GM19025 (cell line): ENCODE data around the gene XYLT1.

Experiments used
- ATAC-seq: cut with Tn5 transposase; IDR thresholded peaks from one replicate; pipeline ENCODE4 v1.9.1; 2021; ENCODE audit warnings: mild to moderate bottlenecking, low read depth, moderate library complexity; ENCODE audit not compliant: unreplicated experiment

XYLT1 gene

DNA sequence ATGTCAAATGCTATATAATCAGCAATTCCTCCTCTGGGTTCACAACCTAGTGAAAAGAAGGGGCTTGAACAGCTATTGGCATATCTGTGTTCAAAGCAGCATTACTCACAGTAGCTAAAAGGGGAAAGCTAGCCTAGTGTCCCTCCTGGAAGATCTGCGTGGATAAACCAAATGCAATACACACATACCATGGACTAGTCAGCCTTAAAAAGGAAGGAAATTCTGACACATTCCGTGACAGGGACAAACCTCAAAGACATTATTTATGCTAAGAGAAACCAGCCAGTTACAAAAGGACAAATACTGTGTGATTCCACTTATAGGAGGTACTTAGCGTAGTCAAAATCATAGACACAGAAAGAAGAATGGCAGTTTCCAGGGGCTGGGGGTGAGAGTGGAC is 90.1 kb downstream of the XYLT1 start:
- no peak for ATAC-seq

DNA sequence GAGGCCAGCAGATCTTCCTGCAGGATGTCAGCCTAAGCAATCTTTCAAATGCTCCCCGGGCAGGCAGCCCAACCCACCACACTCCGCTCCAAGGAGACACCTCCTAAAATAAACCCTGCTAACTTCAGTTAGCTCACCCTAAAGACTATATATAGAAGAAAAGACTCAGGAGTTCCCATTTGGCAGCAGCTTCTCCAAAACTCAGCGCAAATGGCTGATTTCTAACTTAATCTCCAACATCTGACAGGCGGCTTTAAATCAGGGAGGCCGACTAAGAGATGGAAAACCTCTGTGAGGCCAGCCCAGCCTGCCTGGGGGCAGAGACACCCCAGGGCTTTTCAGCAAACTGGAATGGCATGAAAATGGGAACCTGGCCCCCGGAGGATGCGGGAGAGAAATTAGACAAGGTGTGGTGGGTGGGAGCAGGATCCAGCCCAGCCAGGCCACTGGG is 91.6 kb downstream of the XYLT1 start:
- ATAC-seq, result no peak

DNA sequence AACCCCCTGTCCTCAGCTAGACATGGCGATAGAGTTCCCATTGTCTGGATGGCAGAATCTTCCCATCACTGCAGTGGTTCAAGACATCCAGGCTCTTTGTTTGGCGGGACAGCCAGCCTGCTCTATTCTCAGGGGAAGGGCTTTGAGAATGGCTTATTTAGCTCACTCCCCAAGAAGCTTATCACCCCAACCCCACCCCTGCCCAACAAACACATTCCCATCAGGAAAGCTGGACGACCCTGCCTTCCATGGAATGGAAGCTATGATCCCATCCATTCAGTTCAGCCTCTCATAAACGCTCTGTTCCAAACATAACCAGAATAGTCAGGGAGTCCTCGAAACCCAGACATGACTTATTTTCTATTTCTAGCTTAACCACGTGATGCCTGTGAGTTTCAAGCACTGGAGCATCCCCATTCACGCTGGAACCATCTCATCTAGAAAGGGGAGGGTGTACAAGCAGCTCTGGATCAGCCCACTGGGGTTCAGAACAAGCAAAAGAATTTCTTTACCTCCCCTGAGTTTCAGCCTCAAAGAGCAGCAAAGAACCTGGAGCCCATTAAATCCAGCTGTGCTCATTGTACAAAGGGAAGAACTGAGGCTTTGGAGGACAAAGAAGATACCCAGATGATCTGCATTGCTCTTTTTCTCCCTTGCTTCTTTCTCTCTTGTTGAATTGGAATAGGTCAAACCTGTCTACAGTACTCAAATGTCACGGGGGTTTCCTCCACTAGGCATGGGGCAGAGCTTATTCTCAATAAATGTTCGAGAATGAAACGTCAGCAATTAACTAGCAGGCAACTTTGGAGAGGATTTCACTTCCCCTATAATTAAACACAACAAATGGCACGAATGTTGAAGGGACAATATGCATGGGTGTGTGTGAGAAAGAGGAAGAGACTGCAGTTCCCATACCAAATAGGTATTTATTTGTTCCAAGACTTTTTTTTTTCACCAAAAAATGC is 93.1 kb downstream of the XYLT1 start:
- no peak for ATAC-seq

DNA sequence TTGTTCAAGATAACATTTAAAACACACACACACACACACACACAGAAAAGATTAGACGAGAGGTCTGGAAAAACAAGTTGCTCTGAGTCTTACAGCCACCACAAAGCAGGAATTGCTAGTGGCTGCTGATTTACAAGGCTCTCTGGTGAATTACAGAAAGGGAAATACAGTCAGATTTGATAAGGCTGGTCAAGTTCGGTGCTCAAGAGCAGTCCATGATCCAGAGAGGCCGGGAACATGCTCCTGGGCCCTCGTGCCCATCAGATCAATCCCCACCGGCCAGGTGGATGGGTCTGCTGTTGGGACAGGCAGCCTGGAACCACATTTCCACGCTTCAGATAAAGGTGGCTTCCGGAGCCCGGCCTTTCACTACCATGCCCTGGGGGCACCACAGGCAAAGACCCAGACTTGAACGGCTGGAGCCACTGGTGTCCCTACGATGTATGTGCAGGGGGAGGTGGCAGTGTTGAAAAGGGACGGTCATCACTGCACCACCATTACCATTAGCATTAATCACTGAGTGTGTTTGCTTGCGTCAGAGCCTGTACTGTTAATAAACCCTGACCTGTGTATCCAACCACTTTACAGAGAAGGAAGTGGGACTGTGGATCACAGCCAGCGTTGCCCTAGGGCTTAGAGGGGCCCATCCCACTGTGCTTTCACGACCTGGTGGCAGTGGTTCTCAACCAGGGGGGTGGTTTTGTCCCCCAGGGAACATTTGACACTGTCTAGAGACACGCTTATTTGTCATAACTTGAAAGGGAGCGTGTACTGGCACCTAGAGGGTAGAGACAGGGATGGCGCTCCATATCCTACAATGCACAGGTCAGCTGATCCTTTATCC is 95.1 kb downstream of the XYLT1 start:
- no peak for ATAC-seq

DNA sequence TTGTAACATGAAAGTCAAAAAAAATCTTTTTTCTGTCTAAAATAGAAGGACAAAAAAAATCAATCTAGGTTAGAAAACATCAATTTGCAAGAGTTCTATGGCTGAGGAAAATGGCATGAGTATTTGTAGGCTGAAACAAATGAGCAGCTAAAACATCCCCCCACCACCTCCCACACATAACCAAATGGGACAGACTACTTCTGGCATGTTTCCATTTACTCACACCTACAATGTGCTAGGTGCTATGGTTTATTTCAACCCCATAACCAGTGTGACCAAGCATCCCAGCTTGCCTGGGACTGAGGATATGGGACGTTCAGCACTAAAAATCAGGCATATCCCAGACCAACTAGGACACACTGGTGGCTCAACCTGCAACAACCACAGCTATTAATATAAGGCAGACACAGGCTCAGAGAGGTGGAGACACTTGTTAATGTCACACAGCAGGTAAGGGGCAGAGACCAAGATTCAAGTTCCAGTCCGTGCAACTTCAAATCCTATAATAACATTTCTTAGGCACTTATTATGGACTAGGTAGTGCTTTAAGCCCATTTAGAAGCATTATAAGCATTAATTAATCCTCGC is 96.0 kb downstream of the XYLT1 start:
- no peak for ATAC-seq

DNA sequence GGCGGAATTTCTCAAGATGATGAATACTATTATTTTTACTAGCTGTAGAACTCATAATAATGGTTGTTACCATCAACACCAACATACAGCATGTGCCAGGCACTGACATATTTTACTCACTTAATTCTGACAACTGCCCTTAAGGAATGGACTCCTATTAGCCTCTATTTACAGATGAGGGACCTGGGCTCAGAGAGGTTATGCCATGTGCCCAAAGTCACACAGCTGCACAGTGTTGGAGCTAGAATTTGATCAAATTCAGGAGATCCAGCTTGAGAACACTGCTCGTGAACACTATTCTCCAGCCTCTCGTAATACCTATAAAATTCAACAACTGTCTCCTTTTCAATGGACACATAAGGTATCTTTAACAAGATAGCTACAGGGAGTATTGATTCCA is 97.2 kb downstream of the XYLT1 start:
- ATAC-seq, result no peak

DNA sequence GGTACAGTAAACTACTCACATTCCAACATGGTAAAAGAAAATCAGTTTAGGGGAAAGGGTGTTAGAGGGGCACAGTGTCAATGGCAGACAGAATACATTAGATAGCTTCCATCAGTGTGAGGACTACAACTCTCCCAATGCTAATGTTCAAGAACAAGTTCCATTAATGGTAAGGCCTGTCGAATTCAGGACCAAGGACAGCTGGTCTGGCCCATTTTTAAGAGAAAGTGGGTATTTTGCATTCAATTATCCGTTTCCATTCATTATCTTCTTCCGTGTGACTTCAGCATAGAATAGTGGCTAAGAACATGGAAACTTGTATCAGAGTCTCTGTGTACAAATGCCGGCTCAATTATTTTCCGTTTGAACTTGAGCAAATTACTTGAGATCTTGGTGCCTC is 98.4 kb downstream of the XYLT1 start:
- no peak for ATAC-seq

DNA sequence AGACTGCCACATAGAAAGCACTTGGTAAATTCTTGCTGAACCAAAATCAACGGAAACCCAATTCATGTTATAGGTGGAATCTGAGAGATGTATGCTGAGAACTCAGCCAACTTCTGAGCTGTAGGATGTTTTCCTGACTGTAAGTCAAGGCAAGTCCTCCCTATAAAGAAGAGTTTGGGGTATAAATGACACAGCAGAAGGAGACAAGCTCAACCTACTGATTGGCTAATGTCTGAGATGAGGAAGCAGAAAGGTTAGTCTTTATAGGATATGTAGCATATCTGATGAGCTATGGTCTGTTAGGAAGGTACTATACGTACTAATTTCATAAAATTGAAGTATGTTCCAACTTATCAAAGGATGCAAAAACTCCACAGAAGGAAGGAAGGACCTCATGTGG is 99.5 kb downstream of the XYLT1 start:
- no peak for ATAC-seq

DNA sequence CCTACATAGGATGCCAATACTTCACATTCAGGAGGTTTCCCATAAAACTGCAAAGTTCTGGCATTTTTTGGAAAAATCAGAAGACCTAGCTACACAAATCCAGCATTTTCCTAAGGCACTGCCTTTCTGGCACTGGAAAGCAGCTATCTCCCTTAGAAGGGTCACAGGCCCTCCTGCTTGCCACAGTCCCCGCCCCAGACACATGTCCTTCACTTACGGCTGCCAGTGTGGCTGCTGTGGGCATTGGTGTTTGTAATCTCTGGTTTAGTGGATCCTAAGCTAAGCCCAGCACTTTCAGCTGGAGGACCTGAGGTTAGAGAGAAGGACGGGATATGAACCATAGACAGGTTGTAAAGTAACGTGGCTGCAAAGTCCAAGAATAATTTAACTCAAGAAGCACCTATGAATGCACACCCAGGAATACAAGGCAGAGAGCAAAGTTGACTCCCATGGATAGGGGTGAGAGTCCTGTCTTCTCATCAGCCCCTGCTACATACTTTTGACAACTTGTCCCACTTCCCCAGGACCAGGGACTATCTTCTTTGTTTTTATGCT is 100.0 kb downstream of the XYLT1 start:
- ATAC-seq, result no peak

DNA sequence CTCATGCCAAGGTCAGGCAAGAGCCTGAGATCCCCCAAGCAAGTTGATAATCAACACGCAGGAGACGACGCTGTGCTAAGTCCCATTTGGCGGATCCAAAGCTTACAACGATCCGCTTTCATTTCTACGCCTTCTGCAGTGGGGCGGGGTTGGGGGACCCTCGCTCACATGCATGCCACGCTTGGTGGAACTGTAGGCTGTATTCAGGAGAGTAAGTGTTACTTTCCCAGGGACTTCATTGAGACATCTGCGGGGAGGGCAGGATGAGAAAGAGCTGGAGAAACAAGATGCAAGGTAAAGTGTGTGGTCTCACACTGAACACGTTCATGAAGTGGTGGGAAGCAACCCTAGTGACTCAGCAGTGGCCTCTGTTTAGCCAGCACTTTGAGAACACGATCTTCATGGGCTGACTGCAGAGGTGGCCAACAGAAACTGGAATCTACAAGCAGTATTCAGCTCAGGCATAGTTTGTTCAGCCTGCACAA is 100.5 kb downstream of the XYLT1 start:
- ATAC-seq, result no peak

DNA sequence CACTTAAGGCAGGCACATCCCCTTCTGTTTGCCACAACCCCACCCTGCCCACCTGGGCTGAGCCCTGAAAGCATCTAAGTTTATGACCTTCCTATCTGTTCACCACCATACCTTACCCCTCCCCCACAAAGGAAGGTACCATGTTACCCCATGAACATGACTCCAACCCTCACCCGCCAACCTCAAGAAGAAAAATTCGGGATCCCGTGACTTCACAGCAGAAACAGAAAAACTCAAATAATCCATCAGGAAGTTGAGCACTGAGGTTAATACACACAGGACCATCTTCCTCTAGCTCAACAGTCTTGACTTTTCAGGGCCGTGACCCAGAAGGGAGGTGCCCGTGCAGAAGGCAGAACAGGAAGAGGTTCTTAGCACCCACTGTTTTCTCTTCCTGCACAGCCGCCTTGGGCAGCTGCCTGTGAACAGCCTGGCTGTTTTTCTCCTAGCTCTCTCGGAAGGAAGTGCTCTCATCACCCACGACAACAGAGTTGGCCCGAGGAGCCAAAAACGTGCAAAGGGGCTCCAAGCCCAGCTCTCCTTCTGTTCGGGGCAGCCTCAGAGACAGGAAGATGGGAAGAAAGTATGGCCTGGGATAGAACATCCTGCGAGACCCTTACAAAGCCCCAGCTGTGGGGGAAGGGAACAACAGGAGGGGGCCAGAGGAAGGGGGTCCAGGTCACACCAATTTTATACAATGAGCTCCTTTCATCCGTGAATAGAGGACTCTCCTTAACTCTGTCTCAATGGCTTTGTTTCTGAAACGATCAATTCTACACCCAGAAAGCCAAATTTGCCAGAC is 101.1 kb downstream of the XYLT1 start:
- peak; percentile 82 for ATAC-seq

DNA sequence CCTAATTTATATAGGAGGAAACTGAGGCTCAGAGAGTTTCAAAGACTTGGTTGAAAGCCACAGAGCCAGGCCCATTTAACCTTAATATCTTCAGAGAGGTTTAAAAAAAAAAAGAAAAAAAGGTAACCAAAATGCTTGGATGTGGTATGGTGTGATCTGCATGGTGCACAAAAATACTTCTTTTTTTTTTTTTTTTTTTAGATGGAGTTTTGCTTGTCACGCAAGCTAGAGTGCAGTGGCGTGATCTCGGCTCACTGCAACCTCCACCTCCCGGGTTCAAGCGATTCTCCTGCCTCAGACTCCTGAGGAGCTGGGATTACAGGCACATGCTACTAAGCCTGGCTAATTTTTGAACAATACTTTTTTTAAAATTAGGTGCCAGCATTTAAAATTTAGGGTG is 101.8 kb downstream of the XYLT1 start:
- no peak for ATAC-seq

DNA sequence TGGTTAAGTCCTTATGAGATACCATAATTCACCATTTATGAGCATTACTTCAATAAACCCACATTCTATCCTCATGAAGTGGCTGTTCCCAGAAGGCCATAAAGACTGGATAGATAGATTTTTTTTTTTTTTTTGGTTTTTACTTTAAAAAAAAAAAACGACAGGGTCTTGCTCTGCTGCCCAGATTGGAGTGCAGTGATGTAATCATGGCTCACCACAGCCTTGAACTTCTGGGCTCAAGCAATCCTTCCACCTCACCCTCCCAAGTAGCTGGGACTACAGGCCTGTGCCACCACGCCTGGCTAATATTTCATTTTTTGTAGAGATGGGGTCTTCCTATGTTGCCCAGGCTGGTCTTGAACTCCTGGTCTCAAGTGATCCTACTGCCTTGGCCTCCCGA is 102.3 kb downstream of the XYLT1 start:
- no peak for ATAC-seq

DNA sequence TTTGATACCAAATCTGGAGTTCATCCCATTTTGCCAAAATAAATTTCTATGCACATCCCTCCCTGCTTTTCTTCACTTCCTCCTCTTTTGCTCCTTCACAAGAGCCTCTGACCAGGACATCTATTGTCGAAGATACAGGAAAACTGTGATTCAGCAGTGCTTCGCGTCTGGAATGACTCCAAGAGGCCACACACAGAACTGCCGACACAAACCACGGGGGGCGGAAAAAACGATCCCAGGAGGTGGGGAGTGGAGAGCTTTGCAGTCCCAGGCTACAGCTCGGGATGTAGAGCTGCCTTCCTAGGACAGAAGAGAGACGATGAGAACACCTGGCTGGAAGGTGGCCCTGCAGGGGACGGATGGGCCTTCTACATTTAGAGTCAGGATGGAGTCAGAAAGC is 102.8 kb downstream of the XYLT1 start:
- no peak for ATAC-seq

DNA sequence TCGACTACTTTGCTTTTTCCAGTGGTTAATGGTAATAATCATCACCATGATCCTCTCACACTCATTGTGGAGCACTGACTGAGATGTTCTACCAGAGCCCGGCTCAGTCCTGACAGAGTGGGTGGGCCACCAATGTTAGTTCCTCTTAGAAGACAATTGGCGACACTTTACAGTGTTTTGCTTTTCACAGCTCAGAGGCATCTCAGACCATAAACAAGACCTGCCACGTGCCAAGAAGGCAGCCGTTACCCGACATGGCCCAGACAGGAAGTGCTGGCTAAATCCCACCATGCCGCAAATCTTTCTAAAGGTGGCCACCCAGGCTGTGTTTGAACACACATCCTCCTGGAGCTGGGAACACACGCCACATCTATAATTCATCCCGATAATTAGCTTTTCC is 103.7 kb downstream of the XYLT1 start:
- ATAC-seq, result no peak

DNA sequence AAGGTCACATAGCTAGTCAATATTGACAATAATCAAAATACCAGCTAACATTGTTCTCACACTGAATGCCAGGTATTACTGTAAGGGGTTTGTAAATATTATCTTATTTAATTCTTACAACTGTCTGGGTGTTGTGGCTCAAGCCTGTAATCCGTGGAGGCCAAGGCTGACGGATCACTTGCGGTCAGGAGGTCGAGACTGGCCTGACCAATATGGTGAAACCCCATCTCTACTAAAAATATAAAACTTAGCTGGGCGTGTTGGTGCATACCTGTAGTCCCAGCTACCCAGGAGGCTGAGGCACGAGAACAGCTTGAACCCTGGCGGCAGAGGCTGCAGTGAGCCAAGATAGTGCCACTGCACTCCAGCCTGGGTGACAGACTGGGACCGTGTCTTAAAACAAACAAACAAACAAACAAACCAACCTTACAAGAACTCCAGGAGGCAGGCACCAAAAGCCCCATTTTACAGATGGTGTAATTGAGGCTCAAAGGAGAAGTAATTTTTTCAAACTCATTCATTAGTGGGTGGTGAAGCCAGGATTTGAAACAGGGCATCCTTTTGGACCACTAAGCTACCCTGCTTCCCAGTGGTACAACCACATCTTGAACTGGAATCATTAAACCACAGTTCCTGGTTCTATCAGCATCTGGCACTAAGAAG is 104.3 kb downstream of the XYLT1 start:
- ATAC-seq, result no peak

DNA sequence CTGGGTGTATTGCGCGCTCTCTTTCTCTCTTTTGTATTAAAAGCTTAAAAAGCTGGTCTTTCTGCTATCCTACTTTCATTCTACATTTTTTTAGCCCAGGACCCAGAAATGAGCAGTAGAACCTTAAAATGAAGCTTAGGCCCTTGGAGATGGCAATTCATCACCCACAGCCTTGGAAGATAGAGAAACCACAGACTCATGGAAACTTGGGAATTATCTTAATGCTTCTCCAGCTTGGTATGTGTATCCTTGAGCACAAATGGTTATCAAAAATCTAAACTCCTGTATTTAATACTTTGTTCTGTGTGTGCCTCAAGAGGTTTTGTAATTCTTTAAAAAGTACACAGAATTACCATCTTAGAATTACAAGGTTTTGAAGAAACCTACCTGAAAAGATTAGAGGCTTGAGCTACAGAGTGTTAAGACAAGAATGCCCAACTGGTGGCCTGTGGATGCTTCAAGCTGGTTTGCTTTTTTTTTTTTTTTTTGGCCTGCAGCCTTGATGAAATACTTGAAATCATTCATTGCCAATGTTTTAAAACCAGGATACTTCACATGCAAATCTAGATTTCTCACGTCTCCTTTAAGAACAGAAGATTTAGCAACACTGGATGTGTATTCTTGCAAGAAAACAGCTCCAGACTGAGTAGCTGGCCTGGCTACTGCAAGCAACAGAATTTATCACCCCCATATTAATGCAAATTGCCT is 105.0 kb downstream of the XYLT1 start:
- no peak for ATAC-seq

DNA sequence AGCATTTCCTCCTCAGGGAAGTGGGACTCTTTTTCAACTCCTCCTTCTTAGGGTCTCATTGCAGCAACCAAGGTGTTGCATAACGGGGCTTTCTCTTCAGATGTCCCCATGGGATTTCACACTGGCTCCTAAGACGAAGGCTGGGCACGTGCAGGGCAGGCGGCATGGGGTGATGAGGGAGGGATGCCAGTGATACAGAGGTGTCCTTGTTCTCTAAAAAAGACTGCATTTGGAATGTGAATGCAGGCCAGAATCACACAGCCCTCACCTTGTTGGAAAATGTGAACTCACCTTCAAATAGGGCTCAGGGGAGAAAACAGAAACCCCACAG is 105.6 kb downstream of the XYLT1 start:
- ATAC-seq, result no peak
